Mammary epithelial cell (primary cell): ENCODE measurements around the gene C9orf153.

Source experiments
- CTCF ChIP-seq, 2 donors: IDR thresholded peaks in 1 of 2; conservative IDR thresholded peaks in 1 of 2; 2 replicates each; pipeline ENCODE4 v1.5.1; 2011 to 2012; ENCODE audit warnings: inconsistent platforms in 2 of 2, low read length in 2 of 2, mild to moderate bottlenecking in 2 of 2, control low read depth in 1 of 2, low read depth in 1 of 2; ENCODE audit not compliant: insufficient read depth in 1 of 2; ENCODE audit errors: extremely low read depth in 1 of 2
- EZH2 ChIP-seq: IDR thresholded peaks from 2 replicates; pipeline ENCODE4 v1.6.1; 2012; ENCODE audit warnings: low read length, inconsistent platforms, borderline replicate concordance

DNA sequence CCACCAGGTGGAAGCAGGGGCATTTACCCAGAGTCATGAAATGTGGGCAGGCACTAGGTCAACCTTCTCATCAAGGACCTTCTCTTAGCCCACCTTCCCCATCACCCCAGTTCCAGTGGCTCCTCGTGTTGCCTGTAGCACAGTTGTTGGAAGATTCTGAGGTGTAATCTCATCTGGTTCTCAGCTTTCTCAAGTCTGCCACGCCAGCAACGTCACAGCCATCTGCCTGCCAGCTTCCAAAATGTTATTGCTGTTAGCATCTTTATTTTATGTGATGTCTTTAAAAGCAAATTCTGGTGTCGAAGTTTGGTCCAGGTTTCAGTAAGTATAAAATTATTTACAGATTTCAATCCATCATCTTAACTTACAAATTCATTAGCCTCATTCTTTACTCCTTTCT, 10.7 kb downstream of the C9orf153 start:
- TF ChIP-seq EZH2, result no peak
- TF ChIP-seq CTCF (conservative IDR thresholded peaks at IDR 0.05 in 1 of 2, IDR thresholded peaks at IDR 0.05 in 1 of 2; ENCODE audit: extremely low read depth in 1 of 2, insufficient read depth in 1 of 2, low read depth in 1 of 2, low read length in 2 of 2), result no peak
